ENCODE results near the gene SLC25A19. TPM values are rescaled to one million over a fixed set of nuclear protein-coding genes. Genes with fewer than 3 reads are reported as not detected.

SLC25A19 gene
- total and polyA plus RNA-seq, 2 of the 8 experiments (the other 6 are each of a cell fraction or from before 2014, with no cell fraction given): 28.6 to 32.6 TPM

- Histone ChIP-seq H2AFZ (ENCODE audit: low read length) (no peak overlapping the region), H2BK120ac (replicated peaks; ENCODE audit: low read depth, low read length) (no peak overlapping the region), H4K91ac (replicated peaks; ENCODE audit: insufficient read length, low read length) (no peak overlapping the region), H3K27me3 (replicated peaks in 1 of 4; ENCODE audit: control insufficient read depth in 3 of 4, extremely low read depth in 1 of 4, insufficient read depth in 3 of 4, low read length in 3 of 4) (no peaks in the 10 kb centered on the region), H3K9ac (replicated peaks in 1 of 4; ENCODE audit: extremely low read depth in 1 of 4, low read depth in 3 of 4, low read length in 3 of 4) (no peak overlapping the region), H3K23ac (ENCODE audit: insufficient read length) (no peak overlapping the region), H2BK5ac (ENCODE audit: low read depth, low read length) (no peak overlapping the region), H3K4me2 (ENCODE audit: insufficient read depth in 1 of 2, low read depth in 2 of 2, low read length in 2 of 2) (no peak overlapping the region), H3K18ac (ENCODE audit: extremely low read depth, low read length) (no peak overlapping the region), H3K4me1 (replicated peaks in 1 of 4; ENCODE audit: control insufficient read depth in 3 of 4, insufficient read depth in 4 of 4, low read length in 3 of 4) (peaks cover 0 to 7% (median under 1%) of the 10 kb centered on the region in 4 experiments; a peak in 3 of 7 replicates), H4K5ac (ENCODE audit: insufficient read length, low read depth, low read length) (no peak overlapping the region), H3K23me2 (ENCODE audit: low read depth, low read length) (no peaks in the 10 kb centered on the region), H2BK15ac (ENCODE audit: low read length) (no peak overlapping the region), H3K4ac (replicated peaks; ENCODE audit: insufficient read length, low read depth, low read length) (no peak overlapping the region), H3K14ac (ENCODE audit: insufficient read length) (no peak overlapping the region), H3K36me3 (ENCODE audit: control insufficient read depth in 2 of 4, insufficient read depth in 4 of 4, low read length in 3 of 4) (no peaks in the 10 kb centered on the region), H2BK12ac (ENCODE audit: low read depth, low read length) (no peak overlapping the region), H3K9me3 (ENCODE audit: insufficient read depth in 2 of 2, low read depth in 1 of 2, low read length in 1 of 2) (no peaks in the 10 kb centered on the region), H4K20me1 (replicated peaks in 1 of 2; ENCODE audit: control insufficient read depth in 1 of 2, insufficient read depth in 2 of 2, low read length in 2 of 2) (peaks cover 6 to 8% of the 10 kb centered on the region in 2 experiments), H2AK5ac (ENCODE audit: low read depth, low read length) (no peak overlapping the region), H3K4me3 (ENCODE audit: extremely low read depth in 1 of 4, insufficient read depth in 2 of 4, low read depth in 3 of 4, low read length in 4 of 4) (no peak overlapping the region), H4K8ac (ENCODE audit: extremely low read depth, insufficient read depth, low read length) (no peak overlapping the region), H3K27ac (ENCODE audit: low read depth, low read length) (no peak overlapping the region), H2BK20ac (ENCODE audit: low read length) (no peak overlapping the region), H3K56ac (replicated peaks; ENCODE audit: insufficient read length, low read depth, low read length) (no peak overlapping the region), H3K79me2 (ENCODE audit: control insufficient read depth in 1 of 2, insufficient read depth in 2 of 2, low read length in 2 of 2) (peaks cover 0 to 36% of the 10 kb centered on the region in 2 experiments; a peak in 2 of 4 replicates), H3K79me1 (ENCODE audit: low read depth, low read length) (peaks cover 8% of the 10 kb centered on the region)
- FAIRE-seq (no peak), DNase-seq (ENCODE audit: low read depth in 1 of 2, low spot score in 2 of 2) (no peak)
- 92% methylated on average over 8 of the region's 8 CpGs; no CpG with 5 or more reads in 1 of the 2 experiments for WGBS, 2 experiments (ENCODE audit: extremely low coverage in 1 of 2, insufficient coverage in 1 of 2, insufficient read length in 1 of 2, insufficient replicate concordance in 2 of 2, low coverage in 1 of 2, low lambda C conversion rate in 2 of 2, missing lambda C conversion rate in 1 of 2)
- ChIA-PET POLR2A (ENCODE audit: partially characterized antibody) (interaction anchor here (1.7 to 5.0 kb wide), 3 partner anchors 9 to 19 kb away, joined by 4 to 49 read pairs (median 4); partner anchors contain the start of genes GGA3, MIF4GD and MRPS7), CTCF (ENCODE audit: partially characterized antibody) (interaction anchor here (6.4 to 16.5 kb wide), 2 partner anchors 13 to 16 kb away, joined by 88 to 369 read pairs; partner anchors contain the start of genes GGA3, MIF4GD and MRPS7)
- no peak for TF ChIP-seq TCF12 (IDR thresholded peaks at IDR 0.05; ENCODE audit: low read depth, low read length)
Measured at GRCh38 chr17:75252039-75252816, 37.0 kb downstream of the SLC25A19 start.
